Testis (tissue), 5 donors: ENCODE results near the gene BSCL2. TPM values are rescaled to one million over a fixed set of nuclear protein-coding genes. Genes with fewer than 3 reads are reported as not detected.

ENCODE experiments used
- DNase-seq: peaks from one replicate; pipeline ENCODE4 v3.0.0-alpha.2; 2019
- H3K27ac ChIP-seq, 2 donors: fragments of 200-600 bp; sonication (generic); one replicate each; pipeline ENCODE4 v1.5.1; 2019
- H3K27me3 ChIP-seq: fragments of 200-600 bp; sonication (generic); one replicate; pipeline ENCODE4 v1.5.1; 2019
- H3K36me3 ChIP-seq: fragments of 200-600 bp; sonication (generic); one replicate; pipeline ENCODE4 v1.5.1; 2017; ENCODE audit warnings: low read depth; ENCODE audit errors: missing control alignments
- H3K4me1 ChIP-seq: fragments of 200-600 bp; sonication (generic); one replicate; pipeline ENCODE4 v1.5.1; 2019
- H3K4me3 ChIP-seq, 2 donors: fragments of 200-600 bp; sonication (generic); one replicate each; pipeline ENCODE4 v1.5.1; 2017 to 2019
- H3K9me3 ChIP-seq: fragments of 200-600 bp; sonication (generic); one replicate; pipeline ENCODE4 v1.5.1; 2017
- POLR2A ChIP-seq: fragments of 450-650 bp; IDR thresholded peaks from one replicate; pipeline ENCODE4 v1.6.1; 2017; ENCODE audit warnings: antibody characterized with exemption, mild to moderate bottlenecking, moderate library complexity
- WGBS, 2 donors: methylation state at CpG; one replicate each; pipeline ENCODE4 v1.1.5; 2018; 5-methylcytosine and 5-hydroxymethylcytosine counted together
- intact Hi-C: fragments of 100-400 bp; cut with DNase I; formaldehyde crosslinking; loops from one replicate; pipeline ENCODE4 v1.15.1; 2023; ENCODE audit warnings: low total_unique reads
- long read RNA-seq, 2 donors: transcript quantifications; one replicate each; lab custom pipeline, GENCODE V29; 2026
- polyA plus RNA-seq: library from polyadenylated mRNA; stranded (reverse); fragments of 350-450 nt; fragmentation: Illumina TruSeq; extraction: RNeasy Lipid Tissue Mini Kit (QIAGEN cat#74804); gene quantifications from one replicate; pipeline ENCODE4 v1.2.3, GENCODE V29; 2014; ENCODE audit warnings: low read depth, low replicate concordance; ENCODE audit not compliant: insufficient read depth
- total RNA-seq, 2 donors: library from RNA; depleted of rRNA; stranded (reverse); fragments of >200 nt; gene quantifications; one replicate each; pipeline ENCODE4 v1.2.3, GENCODE V29; 2016
- TF ChIP-seq, protein P1 (sequence below), 3 experiments: fragments of 450-650 bp in 2 of 3; fragments of 200-600 bp in 1 of 3; sonication (generic) in 1 of 3; IDR thresholded peaks; one replicate each; pipeline ENCODE4 v1.5.1; 2016 to 2019; ENCODE audit warnings: antibody characterized with exemption in 3 of 3, mild to moderate bottlenecking in 2 of 3, moderate library complexity in 1 of 3

BSCL2 gene
- total RNA-seq (100 to 1,000 TPM; 292 to 525 TPM), polyA plus RNA-seq (519 TPM)
- long read RNA-seq, donor 1, transcript BSCL2-203 (11 exons, 1,683 nt) = minor isoform, 9 of 57 reads
- long read RNA-seq, donor 1, transcript BSCL2-210 (11 exons, 1,440 nt) = minor isoform, 9 of 57 reads
- long read RNA-seq, donor 1, transcript BSCL2-207 (11 exons, 1,516 nt) = major isoform, 16 of 57 reads
- long read RNA-seq, donor 1, partial matches to known transcripts = 5 of 57 reads
- long read RNA-seq, donor 1, other reads (novel, unspliced or antisense) = 12 of 57 reads
- long read RNA-seq, donor 2, transcript BSCL2-207 (11 exons, 1,516 nt) = major isoform, 13 of 20 reads
- long read RNA-seq, donor 2, partial matches to known transcripts = 0 of 20 reads
- long read RNA-seq, donor 2, other reads (novel, unspliced or antisense) = 0 of 20 reads

- peak; percentile 66 for DNase-seq
- H3K27ac ChIP-seq = peak within 1 kb of the TSS; percentile 80 to 99
- H3K4me1 ChIP-seq = peaks cover 44% of the 10 kb centered on the region
- intact Hi-C loops = no loop called here
- peak within 1 kb of the TSS; percentile 75 for H3K4me3 ChIP-seq
- H3K27me3 ChIP-seq = no peaks in the 10 kb centered on the region
- H3K9me3 ChIP-seq = no peaks in the 10 kb centered on the region
- 55 to 66% methylated on average over 9 of the region's 10 CpGs for WGBS, 2 donors
- H3K36me3 ChIP-seq = no peaks in the 10 kb centered on the region
- TF ChIP-seq, protein P1, sequence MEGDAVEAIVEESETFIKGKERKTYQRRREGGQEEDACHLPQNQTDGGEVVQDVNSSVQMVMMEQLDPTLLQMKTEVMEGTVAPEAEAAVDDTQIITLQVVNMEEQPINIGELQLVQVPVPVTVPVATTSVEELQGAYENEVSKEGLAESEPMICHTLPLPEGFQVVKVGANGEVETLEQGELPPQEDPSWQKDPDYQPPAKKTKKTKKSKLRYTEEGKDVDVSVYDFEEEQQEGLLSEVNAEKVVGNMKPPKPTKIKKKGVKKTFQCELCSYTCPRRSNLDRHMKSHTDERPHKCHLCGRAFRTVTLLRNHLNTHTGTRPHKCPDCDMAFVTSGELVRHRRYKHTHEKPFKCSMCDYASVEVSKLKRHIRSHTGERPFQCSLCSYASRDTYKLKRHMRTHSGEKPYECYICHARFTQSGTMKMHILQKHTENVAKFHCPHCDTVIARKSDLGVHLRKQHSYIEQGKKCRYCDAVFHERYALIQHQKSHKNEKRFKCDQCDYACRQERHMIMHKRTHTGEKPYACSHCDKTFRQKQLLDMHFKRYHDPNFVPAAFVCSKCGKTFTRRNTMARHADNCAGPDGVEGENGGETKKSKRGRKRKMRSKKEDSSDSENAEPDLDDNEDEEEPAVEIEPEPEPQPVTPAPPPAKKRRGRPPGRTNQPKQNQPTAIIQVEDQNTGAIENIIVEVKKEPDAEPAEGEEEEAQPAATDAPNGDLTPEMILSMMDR (IDR thresholded peaks at IDR 0.05) = no peak
- TF ChIP-seq POLR2A = no peak
Measured at GRCh38 chr11:62707277-62707861, at the start of gene BSCL2, which contains the start of gene GNG3. TSS of gene BSCL2 (minus strand) at chr11:62707424. CDS start at chr11:62707195, 229 bp downstream. TSS of gene GNG3 (plus strand) at chr11:62707676. CDS start at chr11:62708296, 620 bp downstream.

DNA sequence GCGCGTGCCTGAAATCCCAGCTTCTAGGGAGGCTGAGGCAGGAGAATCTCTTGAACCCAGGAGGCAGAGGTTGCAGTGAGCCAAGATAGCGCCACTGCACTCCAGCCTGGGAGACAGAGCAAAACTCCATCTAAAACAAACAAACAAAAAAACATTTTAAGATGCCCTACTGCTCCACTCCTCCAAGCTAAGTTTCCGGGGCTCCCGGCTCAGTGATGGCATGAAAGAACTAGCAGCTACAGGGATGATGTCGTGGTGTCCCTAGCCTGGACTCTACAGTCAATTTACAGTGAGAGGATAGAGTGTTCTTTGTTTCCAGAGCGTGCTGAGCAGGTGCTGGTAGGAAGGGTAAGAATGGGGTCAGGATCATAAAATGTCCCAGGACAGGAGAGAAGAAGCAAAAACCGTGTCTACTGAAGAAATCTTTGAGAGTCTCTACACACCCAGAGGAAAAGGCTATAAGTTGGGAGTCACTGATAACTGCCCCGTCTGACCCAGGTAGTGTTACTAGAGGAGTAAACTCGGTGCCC lies 47.9 kb upstream of the BSCL2 start:
- Histone ChIP-seq H3K9me3 (no peaks in the 10 kb centered on the region), H3K4me3 (peak overlapping the region in 1 of 2 donors; percentile 73), H3K36me3 (no peaks in the 10 kb centered on the region), H3K27me3 (no peaks in the 10 kb centered on the region), H3K4me1 (peaks cover 7% of the 10 kb centered on the region), H3K27ac (no peak overlapping the region)
- TF ChIP-seq POLR2A = no peak
- TF ChIP-seq, protein P1 (IDR thresholded peaks at IDR 0.05) = no peak
- intact Hi-C loops = no loop called here
- no peak for DNase-seq
- 50 to 65% methylated on average over 10 of the region's 10 CpGs for WGBS, 2 donors

DNA sequence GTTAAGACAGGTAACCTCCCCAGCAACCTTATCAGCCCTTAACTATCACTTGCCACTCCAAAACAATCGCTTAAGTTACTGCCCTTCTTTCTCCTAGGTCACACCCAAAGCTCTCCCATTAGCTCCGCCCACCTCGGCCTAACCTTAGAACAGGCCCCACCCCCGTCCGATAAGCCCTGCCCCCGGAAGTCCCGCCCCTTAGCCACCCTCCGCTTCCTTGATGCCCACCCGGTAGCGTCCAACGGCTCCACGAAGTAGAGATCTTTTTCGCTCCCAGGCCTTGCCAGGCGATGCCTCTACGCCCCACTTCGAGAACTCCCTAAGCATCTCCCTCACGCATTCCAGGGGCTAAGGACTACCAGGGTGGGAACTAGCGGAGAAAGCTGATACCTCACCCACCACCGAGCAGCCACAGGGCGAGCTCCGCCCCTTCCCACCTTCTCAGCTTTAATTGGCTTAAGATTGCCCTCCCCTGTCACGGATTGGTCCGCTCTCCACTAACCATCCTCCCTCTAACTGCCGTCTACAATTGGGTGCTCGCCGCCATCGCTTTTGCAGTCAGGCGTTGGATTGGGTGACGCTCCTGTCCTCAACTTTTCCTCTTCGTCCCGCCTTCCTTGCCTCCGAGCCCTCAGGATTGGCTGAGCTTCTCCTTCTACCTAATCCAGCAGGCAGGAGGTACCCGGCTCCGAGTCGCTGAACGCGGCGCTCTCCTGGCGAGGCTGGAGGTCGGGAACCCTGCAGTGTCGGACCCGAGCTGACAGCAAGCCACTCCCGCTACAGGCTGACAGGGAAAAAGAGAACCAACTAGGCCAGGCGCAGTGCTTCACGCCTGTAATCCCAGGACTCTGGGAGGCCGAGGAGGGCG lies 46.7 kb upstream of the BSCL2 start, which contains the start of gene ZBTB3:
TSS of gene ZBTB3 (minus strand) at position 425 of the 868 bp plus-strand sequence. CDS start 496 bp downstream, outside the sequence.
- WGBS, 2 donors = 1 to 3% methylated on average over 30 to 47 of the region's 47 CpGs
- Histone ChIP-seq H3K27me3 (no peaks in the 10 kb centered on the region), H3K4me3 (peak within 1 kb of the TSS; percentile 73 to 80), H3K36me3 (no peaks in the 10 kb centered on the region), H3K27ac (peak within 1 kb of the TSS; percentile 93 to 95), H3K9me3 (no peaks in the 10 kb centered on the region), H3K4me1 (peaks cover 7% of the 10 kb centered on the region)
- TF ChIP-seq, protein P1 (IDR thresholded peaks at IDR 0.05) = no peak
- peak; percentile 43 for TF ChIP-seq POLR2A
- intact Hi-C loops = no loop called here
- peak; percentile 99 for DNase-seq

DNA sequence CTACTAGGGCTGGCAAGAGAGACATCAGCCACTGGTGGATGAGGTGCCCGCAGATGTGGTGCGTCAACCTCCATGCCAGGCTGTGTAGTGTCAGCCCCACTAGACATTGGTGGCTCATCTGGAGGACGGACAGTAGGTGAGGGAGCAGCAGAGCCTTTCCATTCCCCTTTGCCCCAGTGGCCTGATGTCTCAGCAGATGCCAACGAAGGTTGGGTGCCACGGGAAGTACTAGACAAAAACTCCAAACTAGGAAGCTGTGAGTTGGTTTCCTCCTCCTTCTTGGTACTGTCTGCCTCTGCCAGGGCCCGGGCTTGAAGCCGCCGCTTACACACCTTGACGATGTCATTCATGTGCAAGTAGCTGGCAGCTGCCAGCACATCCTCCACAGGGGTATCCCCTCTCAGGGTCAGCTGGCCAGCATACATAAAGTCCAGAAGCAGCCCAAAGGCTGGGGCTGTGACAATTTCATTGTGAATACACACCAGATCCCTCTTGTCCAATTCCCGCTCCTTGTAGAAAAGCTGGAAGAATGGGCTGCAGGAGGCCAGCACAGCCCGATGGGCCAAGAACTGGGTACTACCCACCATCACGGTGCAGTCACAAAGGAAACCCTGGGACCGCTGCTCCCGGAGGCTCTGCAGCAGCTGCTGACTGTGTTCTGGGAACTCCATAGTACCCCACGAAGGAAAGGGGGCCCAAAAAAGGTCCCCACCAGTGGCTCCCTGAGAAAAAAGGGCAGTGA lies 45.9 kb upstream of the BSCL2 start:
- Histone ChIP-seq H3K27ac (peak overlapping the region in 1 of 2 donors; percentile 95), H3K4me1 (peaks cover 7% of the 10 kb centered on the region), H3K36me3 (no peaks in the 10 kb centered on the region), H3K9me3 (no peaks in the 10 kb centered on the region), H3K4me3 (peak overlapping the region; percentile 73 to 80), H3K27me3 (no peaks in the 10 kb centered on the region)
- DNase-seq = no peak
- intact Hi-C loops = no loop called here
- TF ChIP-seq POLR2A = no peak
- TF ChIP-seq, protein P1 (IDR thresholded peaks at IDR 0.05) = no peak
- WGBS, 2 donors = 70 to 75% methylated on average over 10 to 15 of the region's 15 CpGs
